IPS-18c (cell line): ENCODE measurements around the gene SMC3.
"Not testable (repeated sequence)": the region's sequence is repeated elsewhere in the genome, so short reads cannot be mapped to it uniquely, and the experiment has no call there.

Source experiments
- H3K4me3 ChIP-seq: 2 replicates; pipeline ENCODE4 v1.7.0; 2013; ENCODE audit warnings: low read depth, mild to moderate bottlenecking, low read length, moderate library complexity; ENCODE audit not compliant: insufficient read depth
- H3K9me3 ChIP-seq: one replicate; pipeline ENCODE4 v1.6.1; 2013; ENCODE audit warnings: mild to moderate bottlenecking, low read length, moderate library complexity; ENCODE audit not compliant: control insufficient read depth, insufficient read depth

Gene SMC3

DNA sequence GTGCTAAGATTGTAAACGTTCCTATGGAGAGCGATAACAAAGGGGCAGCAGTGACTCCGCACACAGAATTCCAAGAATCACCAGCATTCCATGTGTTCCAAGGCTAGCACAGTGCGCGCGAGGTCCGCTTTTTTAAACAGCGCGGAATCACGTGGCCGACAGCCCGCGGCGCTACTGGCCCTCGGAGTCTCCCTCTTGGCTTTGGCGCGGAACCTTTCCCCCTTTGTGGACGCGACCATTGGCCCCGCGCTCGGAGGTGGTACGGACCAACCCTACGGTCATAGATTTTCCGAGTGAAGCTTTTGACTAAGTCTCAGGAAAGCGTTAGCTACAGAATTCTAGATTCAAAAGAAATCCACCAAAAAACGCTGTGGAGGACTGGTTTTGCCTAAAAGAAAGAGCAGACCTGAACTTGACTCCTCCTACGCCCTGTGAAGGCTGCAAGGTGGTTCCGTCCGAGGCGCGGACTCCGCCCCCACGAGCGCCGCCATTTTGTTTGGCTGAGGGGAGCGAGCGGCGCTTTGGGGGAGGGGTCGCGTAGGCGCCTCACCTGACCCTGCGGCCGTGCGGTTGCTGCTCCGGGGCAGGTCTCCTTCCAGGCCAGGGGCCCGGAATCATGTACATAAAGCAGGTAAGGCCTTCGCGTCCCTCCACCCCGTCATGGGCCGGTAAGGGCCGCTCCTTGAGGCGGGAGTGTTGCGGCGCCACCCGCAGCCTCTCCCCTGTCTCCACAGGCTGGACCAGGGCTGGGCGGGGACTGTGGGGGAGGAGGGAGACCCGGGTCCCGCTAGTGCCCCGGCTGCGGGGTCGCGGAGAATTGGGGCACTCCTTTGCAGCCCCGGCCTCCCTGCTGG is at the start of gene SMC3:
Gene SMC3, plus strand, starts transcription at position 495 of the 854 bp plus-strand sequence. Its CDS starts 122 bp downstream, at position 617.
- peak within 1 kb of the TSS; percentile 93 for H3K4me3 ChIP-seq
- no peaks in the 10 kb centered on the region for H3K9me3 ChIP-seq

DNA sequence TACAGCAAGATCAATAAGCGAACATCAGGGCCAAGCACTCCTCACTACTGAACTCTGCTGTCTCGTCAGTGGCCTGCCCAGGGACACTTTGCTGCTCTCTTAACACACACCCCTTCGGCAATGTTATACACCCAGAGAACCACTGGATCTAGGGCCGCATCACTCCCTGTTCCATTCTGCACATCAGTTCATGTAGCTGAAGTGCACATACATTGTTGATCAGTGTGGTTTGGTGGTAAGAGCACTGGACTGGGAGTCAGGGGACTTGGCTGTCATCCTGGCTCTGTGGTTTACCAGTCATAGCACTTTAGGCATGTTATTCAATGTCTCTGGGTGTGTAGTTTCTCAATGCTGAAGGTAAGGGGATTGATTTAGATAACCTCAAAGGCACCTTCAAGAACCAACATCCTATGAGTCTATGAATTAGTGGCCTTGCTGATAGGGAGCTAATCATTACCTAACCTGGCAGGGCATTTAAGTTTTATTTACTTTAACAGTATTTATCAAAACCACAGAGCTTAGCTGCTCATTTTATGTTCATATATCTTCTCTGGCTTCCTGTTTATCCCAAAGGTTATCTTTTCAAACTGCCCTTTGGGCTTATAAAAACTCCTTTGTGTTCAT is 45.0 kb upstream of the SMC3 start:
- H3K9me3 ChIP-seq: peaks cover 2% of the 10 kb centered on the region
- no peak overlapping the region; the same call in 1 of the 2 replicates for H3K4me3 ChIP-seq

DNA sequence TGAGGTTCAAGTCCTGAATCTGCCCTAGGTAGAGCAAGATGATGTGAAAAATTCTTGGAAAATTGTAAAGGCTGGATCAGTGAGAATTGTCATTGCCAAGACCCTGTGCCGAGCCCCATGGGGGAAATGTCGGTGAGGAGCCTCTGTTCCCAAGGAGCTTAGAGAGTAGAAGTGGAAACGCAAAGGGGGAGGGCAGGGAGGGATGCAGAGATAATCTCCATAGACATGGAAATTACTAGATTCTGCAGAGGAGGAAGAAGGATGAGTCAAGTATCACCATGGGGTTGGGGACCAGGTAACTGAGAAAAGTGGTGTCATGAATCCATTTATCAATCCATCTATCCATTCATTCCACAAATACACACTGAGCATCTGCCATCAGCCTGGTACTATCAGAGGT is 43.8 kb upstream of the SMC3 start:
- Histone ChIP-seq H3K9me3 (peaks cover 4% of the 10 kb centered on the region), H3K4me3 (no peak overlapping the region; the same call in 1 of the 2 replicates)

DNA sequence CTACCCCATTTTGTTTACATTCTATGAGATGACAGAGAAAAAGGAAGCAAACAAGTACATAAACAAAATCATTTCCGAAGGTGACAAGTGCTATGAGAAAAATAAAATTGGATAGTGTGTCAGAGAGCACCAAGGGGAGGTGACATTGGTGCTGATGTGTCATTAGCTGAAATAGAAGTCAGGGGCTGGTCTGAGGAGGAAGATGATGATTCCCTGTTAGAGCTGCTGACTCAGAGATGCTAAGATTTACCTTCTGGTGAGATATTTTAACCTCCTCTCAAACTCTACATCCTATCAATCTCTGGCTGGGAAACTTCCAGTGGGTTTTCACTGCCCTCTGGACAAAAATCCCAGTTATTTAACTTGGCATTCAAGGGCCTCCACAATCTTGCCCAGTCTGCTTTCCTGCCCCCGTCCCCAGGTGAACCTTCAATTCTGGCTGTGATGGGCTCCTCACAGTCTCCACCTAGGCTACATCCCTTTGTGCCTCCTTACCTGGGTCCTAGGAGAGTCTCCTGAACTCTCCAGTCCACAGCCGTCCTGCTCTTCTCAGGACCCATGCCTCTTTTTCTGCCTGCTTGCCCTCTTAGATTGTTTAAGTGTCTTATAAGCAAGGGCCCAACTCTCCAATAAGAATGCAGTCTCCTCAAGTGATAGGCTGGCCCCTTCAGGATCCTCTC is 43.2 kb upstream of the SMC3 start:
- H3K9me3 ChIP-seq: peaks cover 7% of the 10 kb centered on the region
- no peak overlapping the region for H3K4me3 ChIP-seq

DNA sequence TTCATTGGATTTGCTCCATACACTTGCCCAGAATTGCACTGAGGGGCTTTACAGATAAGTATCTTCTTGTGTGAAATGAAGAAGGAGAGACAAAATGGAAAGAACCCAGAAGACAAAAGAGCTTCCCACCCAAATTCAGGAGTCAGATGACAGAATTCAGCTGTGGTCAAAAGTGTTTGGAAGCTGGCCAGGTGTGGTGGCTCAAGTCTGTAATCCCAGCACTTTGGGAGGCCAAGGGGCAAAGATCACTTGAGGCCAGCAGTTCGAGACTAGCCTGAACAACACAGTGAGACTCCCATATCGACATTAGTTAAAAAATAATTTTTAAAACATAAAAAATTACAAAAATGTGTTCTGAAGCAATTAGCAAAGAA is 42.6 kb upstream of the SMC3 start:
- no peak overlapping the region for H3K4me3 ChIP-seq
- peaks cover 7% of the 10 kb centered on the region for H3K9me3 ChIP-seq

DNA sequence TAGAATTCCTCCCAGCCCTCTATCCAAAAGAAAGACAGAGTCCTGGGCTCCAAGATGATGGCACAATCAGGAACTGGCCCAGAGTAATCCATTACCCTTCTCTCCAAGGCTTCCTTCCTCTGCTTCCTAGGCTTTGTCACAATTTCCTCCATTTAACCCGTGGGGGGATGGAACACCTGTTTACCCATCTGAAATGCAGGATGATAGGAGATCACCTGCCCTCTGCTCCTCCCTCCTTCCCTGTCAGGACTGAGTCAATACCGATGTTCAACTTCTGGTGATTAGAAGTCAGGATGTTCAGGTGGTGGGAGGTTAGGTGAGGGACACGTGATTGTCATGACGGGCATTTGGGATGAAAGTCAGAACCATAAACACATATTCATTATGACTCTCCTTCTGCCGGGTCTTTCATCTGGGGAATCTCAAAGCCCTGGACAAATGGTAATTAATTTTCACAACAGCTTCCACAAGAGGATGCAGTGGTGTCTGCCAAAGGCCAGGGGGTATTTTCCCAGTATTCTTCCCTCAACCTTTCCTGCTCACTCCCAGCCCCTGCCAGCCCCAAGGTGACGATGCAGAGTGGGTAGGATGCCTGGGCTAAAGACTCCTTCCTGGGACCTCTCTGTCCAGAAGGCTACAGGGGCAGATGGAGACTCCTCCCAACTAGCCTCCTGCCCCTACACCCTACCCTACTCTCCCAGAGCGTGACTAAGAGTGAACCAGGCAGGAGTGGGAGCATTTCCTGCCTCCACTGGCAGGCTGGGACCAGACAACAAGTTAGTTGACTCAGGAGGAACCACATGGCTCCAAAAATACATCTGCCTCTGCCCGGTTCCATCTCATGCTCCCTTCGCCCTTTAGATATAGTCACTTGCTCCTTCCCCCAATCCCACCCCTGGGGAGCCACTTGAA is 41.9 kb upstream of the SMC3 start:
- Histone ChIP-seq H3K4me3 (no peak overlapping the region), H3K9me3 (peaks cover 7% of the 10 kb centered on the region)

DNA sequence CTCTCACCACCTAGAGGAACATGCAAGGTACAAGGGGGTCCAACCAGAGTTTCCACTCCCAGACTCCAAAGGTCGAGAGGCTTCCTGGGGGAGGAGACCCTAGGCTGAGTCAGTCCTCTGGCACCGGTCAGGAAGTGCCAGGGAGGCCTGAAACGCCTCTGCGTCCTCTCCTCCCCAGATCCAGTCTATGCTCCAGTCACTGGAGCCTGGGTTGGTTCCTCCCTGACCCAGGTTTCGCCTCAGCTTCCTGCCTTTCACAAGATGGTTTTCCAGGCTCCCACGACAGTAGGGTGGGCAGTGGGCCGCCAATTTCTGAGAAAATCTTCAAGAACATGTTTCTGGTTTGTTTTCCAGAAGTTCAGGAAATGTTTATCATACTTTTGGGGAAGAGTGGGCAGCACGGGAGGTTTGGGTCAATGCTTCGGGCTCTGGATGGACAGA is 39.7 kb upstream of the SMC3 start:
- Histone ChIP-seq H3K9me3 (peaks cover 7% of the 10 kb centered on the region), H3K4me3 (no peak overlapping the region)

DNA sequence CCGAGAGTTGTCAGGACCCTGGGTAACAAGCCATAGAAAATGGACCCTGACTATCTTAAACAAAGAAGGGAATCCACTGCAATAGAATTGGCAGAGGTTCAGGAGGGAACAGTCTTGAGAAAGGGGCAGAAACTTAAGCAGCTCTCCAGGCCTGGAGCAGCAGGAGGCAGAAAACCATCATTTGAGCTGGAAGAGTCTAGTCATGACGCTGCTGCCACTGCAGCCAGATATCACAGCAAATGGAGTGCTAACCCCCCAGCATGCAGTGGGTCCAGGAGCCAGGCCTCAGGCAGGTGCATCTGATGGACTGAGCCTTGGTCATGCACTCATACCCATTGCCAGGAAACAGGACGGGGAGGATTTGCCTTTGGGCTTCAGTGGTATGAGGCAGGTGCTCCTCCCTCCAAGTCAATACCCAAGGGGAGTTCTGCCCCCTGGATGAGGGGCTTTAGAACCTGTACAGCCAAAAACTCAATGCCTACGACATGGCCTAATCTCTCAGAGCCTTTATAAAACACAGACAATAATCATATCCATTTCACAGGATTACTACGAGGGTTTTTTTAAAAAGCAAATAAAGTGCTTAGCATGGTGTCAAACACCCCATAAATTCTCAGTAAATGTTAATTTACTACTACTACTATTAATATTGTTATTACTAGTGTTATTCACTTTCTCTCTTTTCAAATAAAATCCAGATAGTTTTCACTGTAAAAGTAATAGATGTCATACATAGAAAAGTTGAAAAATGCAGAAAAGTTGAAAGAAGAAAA is 39.1 kb upstream of the SMC3 start:
- Histone ChIP-seq H3K9me3 (peaks cover 7% of the 10 kb centered on the region), H3K4me3 (no peak overlapping the region)

DNA sequence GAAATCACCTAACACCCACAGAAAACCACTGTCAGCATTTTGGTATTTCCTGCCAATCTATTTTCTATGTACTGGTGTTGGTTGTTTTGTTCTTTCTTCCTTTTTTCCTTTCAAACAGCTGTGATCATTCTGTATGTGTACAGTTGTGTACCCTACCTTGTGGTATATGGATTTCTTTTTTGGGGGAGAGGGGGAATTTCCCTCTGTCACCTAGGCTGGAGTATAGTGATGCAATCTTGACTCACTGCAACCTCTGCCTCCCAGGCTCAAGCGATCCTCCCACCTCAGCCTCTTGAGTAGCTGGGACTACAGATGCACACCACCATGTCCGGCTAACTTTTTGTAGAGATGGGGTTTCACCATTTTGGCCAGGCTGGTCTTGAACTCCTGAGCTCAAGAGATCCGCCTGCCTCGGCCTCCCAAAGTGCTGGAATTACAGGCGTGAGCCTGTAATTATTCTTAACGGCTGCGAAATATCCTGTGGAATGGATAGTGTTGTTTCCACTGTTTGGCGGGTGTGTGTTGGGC is 38.4 kb upstream of the SMC3 start:
- not testable (repeated sequence) for H3K4me3 ChIP-seq, H3K9me3 ChIP-seq

DNA sequence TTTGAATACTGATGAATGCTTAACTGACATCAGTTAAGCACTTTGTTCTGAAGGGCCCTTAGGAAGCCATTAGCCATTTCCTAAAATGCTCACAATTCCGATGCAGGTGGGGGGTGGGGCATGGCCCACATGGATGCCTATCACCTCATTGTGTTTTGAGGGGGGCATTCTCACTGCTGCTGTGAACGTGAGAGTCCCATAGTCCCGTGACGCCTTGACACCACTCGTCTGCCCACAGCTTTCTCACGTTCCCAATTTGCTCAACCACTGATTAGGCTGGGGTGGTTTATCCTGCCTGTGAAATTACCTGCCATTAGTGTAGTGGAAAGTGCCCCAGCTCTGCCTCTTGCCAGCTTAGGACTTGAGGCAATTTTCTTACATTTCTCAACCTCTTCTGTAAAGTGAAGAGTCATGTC is 37.9 kb upstream of the SMC3 start:
- no peak overlapping the region; the same call in 1 of the 2 replicates for H3K4me3 ChIP-seq
- peaks cover 7% of the 10 kb centered on the region for H3K9me3 ChIP-seq

DNA sequence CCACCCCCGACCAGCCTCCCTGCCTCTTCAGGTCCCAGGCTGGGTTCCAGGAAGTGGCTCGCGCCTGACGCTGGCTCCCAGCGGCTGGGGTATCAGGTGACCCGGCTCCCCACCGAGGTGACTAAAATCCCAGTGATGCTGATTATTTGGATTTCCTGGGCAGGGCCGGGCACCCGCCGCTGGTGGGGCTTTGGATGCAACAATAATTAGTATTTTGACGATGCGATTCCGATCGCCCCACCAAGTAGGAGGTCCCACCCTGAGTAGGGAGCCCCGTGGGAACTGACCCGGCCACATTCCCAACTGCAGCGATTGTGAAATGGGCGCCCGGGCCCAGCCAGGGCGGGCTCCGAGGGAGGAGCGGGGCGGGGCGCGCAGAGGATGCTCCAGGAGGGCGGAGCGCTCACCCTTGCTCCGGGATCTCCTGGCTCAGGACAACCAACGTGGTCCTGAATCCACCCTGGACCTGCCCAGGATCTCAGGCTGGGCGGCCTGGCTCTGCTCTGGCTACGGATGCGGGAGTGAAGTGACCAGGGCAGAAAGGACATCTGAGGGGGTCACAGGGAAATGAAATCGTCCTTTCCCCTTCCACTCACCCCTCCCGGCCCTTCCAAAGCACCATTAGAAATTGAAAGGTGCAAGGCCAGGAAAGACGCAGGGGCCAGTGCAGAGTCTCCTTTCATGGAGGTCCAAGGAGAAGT is 37.2 kb upstream of the SMC3 start:
- peaks cover 7% of the 10 kb centered on the region for H3K9me3 ChIP-seq
- peak overlapping the region; percentile 49; the same call in 1 of the 2 replicates for H3K4me3 ChIP-seq

DNA sequence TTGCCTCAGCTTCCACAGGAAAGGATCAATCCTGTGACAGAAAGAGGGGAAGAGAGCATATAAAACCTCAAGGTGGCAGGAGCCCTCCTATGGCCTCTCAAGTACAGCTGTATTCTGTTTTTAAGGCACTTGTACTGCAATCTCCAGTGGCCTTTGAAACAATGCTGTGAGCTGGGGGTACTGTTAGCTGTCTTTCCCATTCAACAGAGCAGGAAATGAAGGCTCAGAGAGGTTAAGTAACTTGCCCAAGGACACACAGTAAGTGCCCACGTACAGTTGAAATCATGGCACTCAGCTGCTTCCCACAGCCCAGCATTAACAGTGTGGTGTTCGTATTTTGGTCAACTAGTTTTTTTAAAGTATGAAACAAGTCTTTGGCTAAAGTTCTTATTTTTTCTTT is 35.8 kb upstream of the SMC3 start:
- H3K4me3 ChIP-seq: no peak overlapping the region
- H3K9me3 ChIP-seq: peaks cover 7% of the 10 kb centered on the region

DNA sequence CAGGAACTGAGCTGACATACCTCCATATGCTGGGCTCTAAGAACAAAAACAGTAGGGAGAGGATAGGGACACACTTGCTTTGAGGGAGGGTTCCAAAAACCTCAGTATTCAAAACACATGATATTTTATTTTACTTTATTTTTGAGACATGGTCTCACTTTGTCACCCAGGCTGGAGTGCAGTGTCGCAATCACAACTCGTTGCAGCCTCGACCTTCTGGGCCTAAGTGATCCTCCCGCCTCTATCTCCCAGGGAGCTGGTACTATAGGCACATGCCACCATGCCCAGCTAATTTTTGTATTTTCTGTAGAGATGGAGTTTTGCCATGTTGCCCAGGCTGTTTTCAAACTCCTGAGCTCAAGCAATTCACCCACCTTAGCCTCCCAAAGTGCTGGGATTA is 34.9 kb upstream of the SMC3 start:
- H3K4me3 ChIP-seq: not testable (repeated sequence)

DNA sequence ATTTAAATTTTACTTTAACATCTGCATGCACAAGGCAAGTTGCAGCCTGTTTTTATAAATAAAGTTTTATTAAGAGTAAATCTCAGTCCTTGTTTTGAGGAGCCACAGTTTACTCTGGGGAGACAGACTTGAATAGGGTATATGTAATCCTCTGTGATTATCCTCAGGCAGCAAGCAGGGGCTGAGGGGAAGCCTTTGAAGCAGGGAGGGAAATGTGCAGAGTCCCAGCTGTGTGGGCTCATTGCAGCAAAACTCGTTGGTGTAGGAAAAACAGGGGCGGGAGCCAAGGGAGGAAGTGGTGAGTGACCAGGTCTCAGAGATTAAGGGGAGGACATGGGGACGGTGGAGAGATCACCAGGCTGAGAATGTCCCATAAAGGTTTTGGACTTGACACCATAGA is 34.3 kb upstream of the SMC3 start:
- Histone ChIP-seq H3K9me3 (peaks cover 3% of the 10 kb centered on the region), H3K4me3 (no peak overlapping the region)

More for the DNA sequence above, 34.9 kb upstream of the SMC3 start:
- H3K9me3 ChIP-seq: not testable (repeated sequence)

DNA sequence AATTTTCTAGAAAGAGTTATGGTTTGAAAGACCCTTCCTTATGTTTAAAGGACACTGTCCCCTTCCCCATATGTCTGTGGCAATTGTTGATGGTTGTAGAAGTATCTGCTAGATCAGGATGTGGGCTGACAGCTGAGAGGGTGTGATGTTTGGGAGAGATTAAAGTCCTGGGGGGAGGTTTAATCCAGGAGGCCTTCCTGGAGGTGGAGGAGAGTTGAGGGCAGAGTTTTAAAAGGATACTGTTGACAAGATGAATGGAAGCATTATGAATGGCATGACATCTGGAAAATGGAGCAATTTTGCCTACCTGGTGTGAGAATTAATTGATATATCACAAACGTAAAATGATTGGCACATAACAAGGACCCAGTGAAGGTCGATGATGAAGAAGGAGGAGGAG is 32.9 kb upstream of the SMC3 start:
- Histone ChIP-seq H3K9me3 (no peaks in the 10 kb centered on the region), H3K4me3 (no peak overlapping the region)
